Endothelial cell of umbilical vein (primary cell): ENCODE results near the gene STK40. TPM values are rescaled to one million over a fixed set of nuclear protein-coding genes. Genes with fewer than 3 reads are reported as not detected.

Experiments used
- BruUV-seq: library from RNA; stranded (reverse); fragments of 400-500 nt; replicated peaks from 2 replicates; lab custom pipeline; 2021; lab: Mats Ljungman, UMichigan
- CTCF ChIA-PET: fragments of 300-600, 350-600 bp; sonication (Branson Sonifier 250); formaldehyde crosslinking; loops from one replicate; lab custom pipeline; 2021; ENCODE audit warnings: antibody characterized with exemption, inconsistent platforms; lab: Charles Lee
- POLR2A ChIA-PET: fragments of 300-600, 350-600 bp; sonication (Branson Sonifier 250); formaldehyde crosslinking; loops from one replicate; lab custom pipeline; 2021; ENCODE audit warnings: antibody characterized with exemption, inconsistent platforms; lab: Charles Lee
- DNase-seq: peaks from one replicate; pipeline ENCODE4 v3.0.0-alpha.2; 2011; ENCODE audit warnings: low read depth, low spot score
- FAIRE-seq: peaks from 2 replicates; lab custom pipeline; 2011; peaks lifted over from hg19 to GRCh38; lab: Jason Lieb, UNC
- H2AFZ ChIP-seq: 2 replicates; pipeline ENCODE4 v1.6.0; 2012; ENCODE audit warnings: low read depth, low read length, control low read depth, inconsistent platforms
- H3K27ac ChIP-seq: 2 replicates; pipeline ENCODE4 v1.5.1; 2011; ENCODE audit warnings: low read depth, mild to moderate bottlenecking, control low read depth, low read length, moderate library complexity; ENCODE audit not compliant: insufficient read depth
- H3K27me3 ChIP-seq, 2 experiments: 2 replicates each; pipeline versions ENCODE4 v1.6.0 to v1.6.1; 2011; ENCODE audit warnings: low read length in 2 of 2, mixed read lengths in 1 of 2; ENCODE audit not compliant: control insufficient read depth in 2 of 2, insufficient read depth in 2 of 2
- H3K36me3 ChIP-seq, 2 experiments: 2 replicates in 1 of 2; 3 replicates in 1 of 2; pipeline ENCODE4 v1.5.1; 2011; ENCODE audit warnings: low read length in 2 of 2, mild to moderate bottlenecking in 1 of 2, moderate library complexity in 1 of 2; ENCODE audit not compliant: control insufficient read depth in 2 of 2, insufficient read depth in 2 of 2; ENCODE audit errors: extremely low read depth in 1 of 2
- H3K4me1 ChIP-seq: 3 replicates; pipeline ENCODE4 v1.5.1; 2011; ENCODE audit warnings: mild to moderate bottlenecking, low read length; ENCODE audit not compliant: control insufficient read depth, insufficient read depth; ENCODE audit errors: extremely low read depth
- H3K4me2 ChIP-seq: 2 replicates; pipeline ENCODE4 v1.6.1; 2011; ENCODE audit warnings: low read length, control low read depth, mixed read lengths; ENCODE audit not compliant: insufficient read depth
- H3K4me3 ChIP-seq, 3 experiments: fragments of 200-600 bp in 1 of 3; sonication (generic), shearing (Covaris generic) in 1 of 3; replicated peaks in 1 of 3; 2 replicates each; pipeline ENCODE4 v1.5.1; 2011 to 2016; ENCODE audit warnings: control low read depth in 3 of 3, low read length in 3 of 3, mild to moderate bottlenecking in 2 of 3, inconsistent platforms in 1 of 3, low read depth in 1 of 3, moderate library complexity in 1 of 3; ENCODE audit not compliant: insufficient read depth in 1 of 3
- H3K79me2 ChIP-seq: 2 replicates; pipeline ENCODE4 v1.6.0; 2012; ENCODE audit warnings: low read length, inconsistent platforms; ENCODE audit not compliant: control insufficient read depth, insufficient read depth
- H3K9ac ChIP-seq: replicated peaks from 2 replicates; pipeline ENCODE3; 2011; ENCODE audit warnings: low read length, control low read depth; ENCODE audit not compliant: insufficient read depth; ENCODE audit errors: extremely low read depth
- H3K9me1 ChIP-seq: replicated peaks from 3 replicates; pipeline ENCODE4 v1.6.0; 2011; ENCODE audit warnings: mild to moderate bottlenecking, low read length; ENCODE audit not compliant: control insufficient read depth, insufficient read depth; ENCODE audit errors: extremely low read depth
- H3K9me3 ChIP-seq: replicated peaks from 2 replicates; pipeline ENCODE4 v1.5.1; 2012; ENCODE audit warnings: low read length, inconsistent platforms; ENCODE audit not compliant: control insufficient read depth, insufficient read depth
- H4K20me1 ChIP-seq: replicated peaks from 2 replicates; pipeline ENCODE3; 2011; ENCODE audit warnings: mild to moderate bottlenecking, low read length; ENCODE audit not compliant: control insufficient read depth, insufficient read depth; ENCODE audit errors: extremely low read depth
- EZH2 ChIP-seq: IDR thresholded peaks from 2 replicates; pipeline ENCODE4 v1.6.1; 2012; ENCODE audit warnings: borderline replicate concordance, low read depth, mild to moderate bottlenecking, moderate library complexity, low read length, inconsistent platforms; ENCODE audit not compliant: severe bottlenecking
- FOS ChIP-seq: IDR thresholded peaks from 2 replicates; pipeline ENCODE4 v1.6.1; 2011; ENCODE audit warnings: mild to moderate bottlenecking, low read length, moderate library complexity, borderline replicate concordance; ENCODE audit not compliant: insufficient read depth
- GATA2 ChIP-seq: IDR thresholded peaks from 2 replicates; pipeline ENCODE4 v1.7.0; 2011; ENCODE audit warnings: low read depth, mild to moderate bottlenecking, moderate library complexity, mixed read lengths, low read length; ENCODE audit not compliant: insufficient read length, insufficient read depth
- JUN ChIP-seq: IDR thresholded peaks from 2 replicates; pipeline ENCODE4 v1.6.1; 2011; ENCODE audit warnings: borderline replicate concordance, low read depth; ENCODE audit not compliant: insufficient read length, insufficient read depth
- MAX ChIP-seq: IDR thresholded peaks from 2 replicates; pipeline ENCODE4 v1.6.1; 2011; ENCODE audit not compliant: insufficient read depth, insufficient read length
- MYC ChIP-seq: IDR thresholded peaks from one replicate; pipeline ENCODE4 v1.6.1; 2011; ENCODE audit warnings: mild to moderate bottlenecking, low read depth, low read length
- POLR2A ChIP-seq: IDR thresholded peaks from 2 replicates; pipeline ENCODE4 v1.6.1; 2012; ENCODE audit warnings: low read depth, mild to moderate bottlenecking, control low read depth, low read length
- POLR2AphosphoS5 ChIP-seq: IDR thresholded peaks from 2 replicates; pipeline ENCODE4 v1.6.1; 2012; ENCODE audit warnings: low read depth, mild to moderate bottlenecking, control low read depth, low read length, moderate library complexity; ENCODE audit not compliant: insufficient read depth
- dilution Hi-C: fragments of 300-500 bp; cut with MboI; formaldehyde crosslinking; loops from one replicate; pipeline ENCODE4 v1.15.0; 2019; ENCODE audit warnings: low sequenced_read_pairs; ENCODE audit not compliant: extremely low pct_ligation_motif_present
- intact Hi-C: fragments of 100-400 bp; cut with micrococcal nuclease; formaldehyde crosslinking; loops from one replicate; pipeline ENCODE4 v1.10.0; 2022
- polyA plus RNA-seq, 4 experiments: library from polyadenylated mRNA; depleted of rRNA in 3 of 4; stranded (reverse) in 3 of 4; unstranded in 1 of 4; fragments of >200 nt; gene quantifications; 2 replicates each; pipeline versions ENCODE4 v1.2.1 to v1.2.3, GENCODE V29; 2011 to 2012; ENCODE audit warnings: missing spikeins in 1 of 4
- total RNA-seq: library from RNA; stranded (reverse); gene quantifications from 2 replicates; pipeline ENCODE4 v1.2.3, GENCODE V29; 2021

STK40 gene
- total and polyA plus RNA-seq, 2 donors (not counting 3 experiments of a cell fraction or from before 2014, with no cell fraction given), result 20.8 to 36.8 TPM

- peak; percentile 8 for FAIRE-seq
Measured at GRCh38 chr1:36387141-36387949, 1.6 kb upstream of the STK40 start.

GRCh38 chr1:36386265-36387140 is 779 bp upstream of the STK40 start:
- ChIA-PET CTCF (interaction anchor here (1.1 to 4.7 kb wide), 11 partner anchors 10 to 290 kb away, joined by 3 to 55 read pairs (median 8); partner anchors contain the start of genes EVA1B, LSM10 and SH3D21), POLR2A (interaction anchor here (0.5 to 1.7 kb wide), 12 partner anchors 9 to 526 kb away, joined by 3 to 12 read pairs (median 5); partner anchors contain the start of gene LSM10)
- Histone ChIP-seq H3K4me2 (peak overlapping the region; percentile 89), H3K27me3 (no peaks in the 10 kb centered on the region), H2AFZ (peak overlapping the region; percentile 6), H3K4me3 (peak overlapping the region; percentile 27 to 72 (median 34)), H3K27ac (peak overlapping the region; percentile 97), H4K20me1 (no peaks in the 10 kb centered on the region), H3K36me3 (peaks cover 0 to 6% of the 10 kb centered on the region in 2 experiments), H3K79me2 (peaks cover 38% of the 10 kb centered on the region), H3K9ac (peak overlapping the region; percentile 94), H3K4me1 (peaks cover 24% of the 10 kb centered on the region), H3K9me3 (no peaks in the 10 kb centered on the region), H3K9me1 (no peaks in the 10 kb centered on the region)
- intact Hi-C loops (loop anchor here (1.0 to 5.0 kb wide), 7 partner anchors 11 to 1091 kb away; partner anchors contain the start of genes EVA1B, LSM10 and TRAPPC3), dilution Hi-C loops (no loop called here)
- BruUV-seq, result TSS peak; percentile 83
- peak; percentile 99 for FAIRE-seq
- peak; percentile 98 for DNase-seq
- TF ChIP-seq JUN (peak; percentile 90), MAX (no peak), FOS (peak; percentile 99), POLR2AphosphoS5 (peak; percentile 96), MYC (no peak), GATA2 (no peak), POLR2A (peak; percentile 88)

More at GRCh38 chr1:36387141-36387949, 1.6 kb upstream of the STK40 start:
- BruUV-seq, result no TSS peak
- Histone ChIP-seq H3K9ac (peak overlapping the region; percentile 94), H3K4me3 (no peak overlapping the region), H3K9me3 (no peaks in the 10 kb centered on the region), H3K9me1 (no peaks in the 10 kb centered on the region), H3K4me1 (peaks cover 24% of the 10 kb centered on the region), H4K20me1 (no peaks in the 10 kb centered on the region), H3K36me3 (peaks cover 0 to 8% of the 10 kb centered on the region in 2 experiments), H3K79me2 (peaks cover 29% of the 10 kb centered on the region), H3K4me2 (peak overlapping the region; percentile 89), H3K27me3 (no peaks in the 10 kb centered on the region), H2AFZ (no peak overlapping the region), H3K27ac (peak overlapping the region; percentile 97)
- TF ChIP-seq EZH2, result no peak
- TF ChIP-seq FOS, result peak; percentile 25
- ChIA-PET POLR2A (interaction anchor here (0.5 to 1.7 kb wide), 11 partner anchors 10 to 527 kb away, joined by 3 to 12 read pairs (median 5); partner anchors contain the start of gene LSM10), CTCF (interaction anchor here (1.1 to 4.7 kb wide), 11 partner anchors 9 to 290 kb away, joined by 3 to 55 read pairs (median 8); partner anchors contain the start of genes EVA1B, LSM10 and SH3D21)
- dilution Hi-C loops (no loop called here), intact Hi-C loops (loop anchor here (5.0 kb wide), 1 partner anchor 1090 kb away; no protein-coding TSS in a partner anchor)
- DNase-seq, result no peak
